Measurements from ENCODE around the gene SERPINB1.

SERPINB1 gene

GRCh38 chr6:2793534-2794151 is 48.0 kb downstream of the SERPINB1 start:
- TF ChIP-seq, protein P1, sequence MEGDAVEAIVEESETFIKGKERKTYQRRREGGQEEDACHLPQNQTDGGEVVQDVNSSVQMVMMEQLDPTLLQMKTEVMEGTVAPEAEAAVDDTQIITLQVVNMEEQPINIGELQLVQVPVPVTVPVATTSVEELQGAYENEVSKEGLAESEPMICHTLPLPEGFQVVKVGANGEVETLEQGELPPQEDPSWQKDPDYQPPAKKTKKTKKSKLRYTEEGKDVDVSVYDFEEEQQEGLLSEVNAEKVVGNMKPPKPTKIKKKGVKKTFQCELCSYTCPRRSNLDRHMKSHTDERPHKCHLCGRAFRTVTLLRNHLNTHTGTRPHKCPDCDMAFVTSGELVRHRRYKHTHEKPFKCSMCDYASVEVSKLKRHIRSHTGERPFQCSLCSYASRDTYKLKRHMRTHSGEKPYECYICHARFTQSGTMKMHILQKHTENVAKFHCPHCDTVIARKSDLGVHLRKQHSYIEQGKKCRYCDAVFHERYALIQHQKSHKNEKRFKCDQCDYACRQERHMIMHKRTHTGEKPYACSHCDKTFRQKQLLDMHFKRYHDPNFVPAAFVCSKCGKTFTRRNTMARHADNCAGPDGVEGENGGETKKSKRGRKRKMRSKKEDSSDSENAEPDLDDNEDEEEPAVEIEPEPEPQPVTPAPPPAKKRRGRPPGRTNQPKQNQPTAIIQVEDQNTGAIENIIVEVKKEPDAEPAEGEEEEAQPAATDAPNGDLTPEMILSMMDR (IDR thresholded peaks at IDR 0.05; ENCODE audit: insufficient read depth, low read depth, low read length, missing control alignments) = no peak

GRCh38 chr6:2792330-2793110 is 49.1 kb downstream of the SERPINB1 start:
- no peak overlapping the region for H3K4me3 ChIP-seq (ENCODE audit: low read length)
- TF ChIP-seq, protein P1 (IDR thresholded peaks at IDR 0.05; ENCODE audit: insufficient read depth, low read depth, low read length, missing control alignments) = no peak
- peak; percentile 93 for DNase-seq (ENCODE audit: low read depth)

More at GRCh38 chr6:2793534-2794151, 48.0 kb downstream of the SERPINB1 start:
- DNase-seq (ENCODE audit: low read depth) = peak; percentile 81
- no peak overlapping the region for H3K4me3 ChIP-seq (ENCODE audit: low read length)

DNA sequence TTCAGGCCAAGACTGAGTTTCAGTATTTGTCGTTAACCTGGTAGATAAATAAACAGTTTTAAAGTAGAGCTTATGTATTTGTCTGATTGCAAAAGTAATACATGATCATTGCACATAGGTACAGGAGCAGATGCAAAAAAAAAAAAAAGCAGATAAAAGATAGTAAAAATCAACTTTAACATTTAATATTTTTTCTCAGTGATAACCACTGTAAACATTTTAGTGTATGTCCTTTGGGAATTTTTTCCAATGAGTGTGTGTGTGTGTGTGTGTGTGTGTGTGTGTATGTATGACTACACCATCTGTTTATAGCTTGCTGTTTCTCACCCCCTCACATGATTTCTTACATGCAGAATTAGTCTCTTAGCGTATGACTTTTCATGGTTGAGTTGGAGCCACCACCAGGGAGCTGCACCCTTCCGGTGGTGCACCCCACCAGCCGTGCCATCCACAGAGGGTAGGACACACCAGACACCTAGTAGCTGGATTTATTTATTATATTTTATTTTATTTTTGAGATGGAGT is 50.2 kb downstream of the SERPINB1 start:
- no peak overlapping the region for H3K4me3 ChIP-seq (ENCODE audit: low read length)
- TF ChIP-seq, protein P1 (IDR thresholded peaks at IDR 0.05; ENCODE audit: insufficient read depth, low read depth, low read length, missing control alignments) = no peak
- DNase-seq (ENCODE audit: low read depth) = no peak

DNA sequence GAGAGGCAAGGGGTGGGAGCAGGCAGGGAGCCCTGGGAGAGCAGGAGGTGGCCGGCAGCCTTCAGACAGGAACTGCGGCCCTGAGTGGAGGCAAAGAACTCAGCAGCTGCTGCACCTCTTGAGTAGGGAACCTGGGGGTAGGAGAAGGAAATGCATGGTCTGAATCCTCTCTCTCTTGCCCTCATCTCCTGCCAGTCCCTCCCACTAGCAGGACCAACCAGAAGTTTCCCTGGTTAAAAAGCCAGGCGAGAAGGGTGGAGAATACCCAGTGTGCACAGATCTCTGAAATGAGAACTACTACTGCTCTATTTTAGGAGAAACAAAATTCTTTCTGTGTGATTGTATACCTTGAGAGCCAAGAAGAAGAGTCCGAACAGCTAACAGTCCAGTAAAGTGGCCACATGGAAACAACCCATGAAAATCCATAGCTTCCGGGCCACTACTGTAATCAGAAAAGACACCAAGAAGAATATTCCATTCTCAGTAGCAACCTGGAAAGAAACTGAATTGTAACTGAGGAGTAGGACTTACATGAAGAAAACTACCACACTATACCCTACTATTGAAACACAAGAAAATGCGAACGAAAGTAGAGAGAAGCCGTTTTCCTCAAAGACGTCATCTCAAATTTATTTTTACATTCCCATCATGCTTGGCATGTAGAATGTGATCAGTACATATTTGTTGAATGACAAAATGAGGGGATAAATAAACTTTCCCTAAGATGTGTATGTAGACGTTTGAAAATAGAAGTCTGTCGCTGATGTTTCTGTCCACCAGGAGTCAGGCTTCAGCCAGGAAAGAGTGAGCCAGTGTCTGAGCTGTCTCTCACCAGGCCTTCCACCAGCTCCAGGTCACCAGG is 50.8 kb downstream of the SERPINB1 start:
- TF ChIP-seq, protein P1 (IDR thresholded peaks at IDR 0.05; ENCODE audit: insufficient read depth, low read depth, low read length, missing control alignments) = peak; percentile 84
- peak; percentile 89 for DNase-seq (ENCODE audit: low read depth)
- no peak overlapping the region for H3K4me3 ChIP-seq (ENCODE audit: low read length)

GRCh38 chr6:2786269-2786668 is 55.4 kb downstream of the SERPINB1 start:
- TF ChIP-seq, protein P1 (IDR thresholded peaks at IDR 0.05; ENCODE audit: insufficient read depth, low read depth, low read length, missing control alignments) = no peak
- no peak for DNase-seq (ENCODE audit: low read depth)

GRCh38 chr6:2784930-2785329 is 56.7 kb downstream of the SERPINB1 start:
- no peak overlapping the region for H3K4me3 ChIP-seq (ENCODE audit: low read length)
- TF ChIP-seq, protein P1 (IDR thresholded peaks at IDR 0.05; ENCODE audit: insufficient read depth, low read depth, low read length, missing control alignments) = no peak
- DNase-seq (ENCODE audit: low read depth) = no peak

More at GRCh38 chr6:2786269-2786668, 55.4 kb downstream of the SERPINB1 start:
- H3K4me3 ChIP-seq (ENCODE audit: low read length) = no peak overlapping the region

Measured in epithelial cell of esophagus (primary cell).